Gastrocnemius medialis (tissue), 4 donors: Measurements from ENCODE around the gene MRPL48. TPM values are rescaled to one million over a fixed set of nuclear protein-coding genes. Genes with fewer than 3 reads are reported as not detected.
"Not testable (repeated sequence)": the region's sequence is repeated elsewhere in the genome, so short reads cannot be mapped to it uniquely, and the experiment has no call there.

Experiments
- ATAC-seq, 2 donors: fragments of 150-250 bp; one replicate each; pipeline ENCODE4 v1.9.1; 2016
- DNase-seq, 2 donors: peaks; one replicate each; pipeline ENCODE4 v3.0.0-alpha.2; 2019
- H3K27ac ChIP-seq, 4 donors: fragments of 200-600 bp; sonication (generic); 1 replicate in 1 of 4; 2 replicates in 3 of 4; pipeline ENCODE4 v1.5.1; 2016 to 2018; ENCODE audit warnings: mild to moderate bottlenecking in 2 of 4, moderate library complexity in 1 of 4
- H3K27me3 ChIP-seq, 3 donors: fragments of 200-600 bp; sonication (generic) in 2 of 3; 1 replicate in 1 of 3; 2 replicates in 2 of 3; pipeline versions ENCODE4 v1.5.1 to v1.6.0; 2016 to 2019; ENCODE audit warnings: mild to moderate bottlenecking in 1 of 3, moderate library complexity in 1 of 3
- H3K36me3 ChIP-seq, 2 donors: fragments of 200-600 bp; sonication (generic) in 1 of 2; one replicate each; pipeline ENCODE4 v1.5.1; 2017 to 2018
- H3K4me1 ChIP-seq, 2 donors: fragments of 200-600 bp; sonication (generic) in 1 of 2; one replicate each; pipeline ENCODE4 v1.5.1; 2016 to 2017; ENCODE audit warnings: mild to moderate bottlenecking in 2 of 2
- H3K4me3 ChIP-seq, 4 donors: fragments of 200-600 bp; sonication (generic) in 3 of 4; 1 replicate in 1 of 4; 2 replicates in 3 of 4; pipeline ENCODE4 v1.5.1; 2016 to 2019; ENCODE audit warnings: mild to moderate bottlenecking in 2 of 4
- H3K9me3 ChIP-seq, 3 donors: fragments of 200-600 bp; sonication (generic) in 2 of 3; 1 replicate in 1 of 3; 2 replicates in 2 of 3; pipeline ENCODE4 v1.5.1; 2016 to 2019
- POLR2A ChIP-seq, 2 donors: fragments of 450-650 bp; IDR thresholded peaks; one replicate each; pipeline ENCODE4 v1.6.1; 2017; ENCODE audit warnings: antibody characterized with exemption in 2 of 2, mild to moderate bottlenecking in 2 of 2, moderate library complexity in 2 of 2
- in situ Hi-C, 4 donors: fragments of 200-750 bp; cut with MboI; loops; one replicate each; pipeline versions ENCODE4 v1.15.0 to v1.8.0; 2017; ENCODE audit warnings: low sequenced_read_pairs in 4 of 4
- intact Hi-C: fragments of 100-400 bp; cut with DNase I; formaldehyde crosslinking; loops from one replicate; pipeline ENCODE4 v1.15.1; 2023; ENCODE audit warnings: low total_unique reads
- total RNA-seq, 4 donors: library from RNA; depleted of rRNA; stranded (reverse); fragments of >200 nt; gene quantifications; one replicate each; pipeline versions ENCODE4 v1.1.0 to v1.2.3, GENCODE V29; 2016
- TF ChIP-seq, protein P1 (sequence below), 5 experiments: fragments of 450-650 bp in 3 of 5; fragments of 200-600 bp in 2 of 5; sonication (generic) in 2 of 5; IDR thresholded peaks in 4 of 5; conservative IDR thresholded peaks in 1 of 5; 1 replicate in 4 of 5; 2 replicates in 1 of 5; pipeline ENCODE4 v1.5.1; 2016 to 2019; ENCODE audit warnings: antibody characterized with exemption in 5 of 5, mild to moderate bottlenecking in 3 of 5, moderate library complexity in 3 of 5

MRPL48 gene
- total RNA-seq, 4 donors from 2014 or later, result 9.0 to 29.1 (median 13.4) TPM

GRCh38 chr11:73783483-73784020, 4.1 kb upstream of the MRPL48 start:
- intact Hi-C loops, result no loop called here
- peaks cover 7 to 8% of the 10 kb centered on the region in 2 donors for H3K4me1 ChIP-seq
- no peak overlapping the region for H3K27ac ChIP-seq
- no peaks in the 10 kb centered on the region for H3K27me3 ChIP-seq
- ATAC-seq (no peak), DNase-seq (no peak)
- TF ChIP-seq POLR2A (IDR thresholded peaks at IDR 0.05), result no peak
- TF ChIP-seq, protein P1, sequence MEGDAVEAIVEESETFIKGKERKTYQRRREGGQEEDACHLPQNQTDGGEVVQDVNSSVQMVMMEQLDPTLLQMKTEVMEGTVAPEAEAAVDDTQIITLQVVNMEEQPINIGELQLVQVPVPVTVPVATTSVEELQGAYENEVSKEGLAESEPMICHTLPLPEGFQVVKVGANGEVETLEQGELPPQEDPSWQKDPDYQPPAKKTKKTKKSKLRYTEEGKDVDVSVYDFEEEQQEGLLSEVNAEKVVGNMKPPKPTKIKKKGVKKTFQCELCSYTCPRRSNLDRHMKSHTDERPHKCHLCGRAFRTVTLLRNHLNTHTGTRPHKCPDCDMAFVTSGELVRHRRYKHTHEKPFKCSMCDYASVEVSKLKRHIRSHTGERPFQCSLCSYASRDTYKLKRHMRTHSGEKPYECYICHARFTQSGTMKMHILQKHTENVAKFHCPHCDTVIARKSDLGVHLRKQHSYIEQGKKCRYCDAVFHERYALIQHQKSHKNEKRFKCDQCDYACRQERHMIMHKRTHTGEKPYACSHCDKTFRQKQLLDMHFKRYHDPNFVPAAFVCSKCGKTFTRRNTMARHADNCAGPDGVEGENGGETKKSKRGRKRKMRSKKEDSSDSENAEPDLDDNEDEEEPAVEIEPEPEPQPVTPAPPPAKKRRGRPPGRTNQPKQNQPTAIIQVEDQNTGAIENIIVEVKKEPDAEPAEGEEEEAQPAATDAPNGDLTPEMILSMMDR (IDR thresholded peaks at IDR 0.05 in 4 of 5, conservative IDR thresholded peaks at IDR 0.05 in 1 of 5), result no peak
- no peaks in the 10 kb centered on the region for H3K36me3 ChIP-seq
- in situ Hi-C loops, result loop anchor here in 1 of 4 donors (10.0 kb wide), 1 partner anchor 91 kb away; the partner anchor contains the start of genes COA4 and PAAF1
- H3K4me3 ChIP-seq, result no peak overlapping the region
- H3K9me3 ChIP-seq, result no peaks in the 10 kb centered on the region

DNA sequence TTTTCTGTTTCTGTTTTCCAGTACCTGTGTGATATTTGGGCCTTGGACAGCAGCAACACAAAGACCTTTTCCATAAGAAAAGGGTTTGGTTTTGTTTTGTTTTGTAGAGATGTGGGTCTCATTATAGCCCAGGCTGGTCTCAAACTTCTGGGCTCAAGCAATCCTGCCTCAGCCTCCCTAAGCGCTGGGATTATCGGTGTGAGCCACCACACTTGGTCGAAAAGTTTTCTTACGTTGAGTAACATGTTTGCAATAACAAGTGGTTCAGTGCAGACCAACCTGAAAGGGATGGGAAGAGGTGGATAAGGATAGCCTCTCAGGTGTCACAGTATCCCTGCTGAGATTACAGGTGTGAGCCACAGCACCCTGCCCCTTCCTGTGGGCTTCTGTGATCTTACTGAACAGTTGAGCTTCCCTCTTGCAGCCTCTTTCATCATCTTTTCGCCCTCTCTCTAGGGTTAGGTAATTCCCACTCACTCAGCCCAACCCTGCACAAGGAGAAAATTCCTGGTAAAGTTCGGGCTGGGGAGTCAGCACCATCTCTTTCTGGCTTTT, 3.5 kb upstream of the MRPL48 start:
- no peaks in the 10 kb centered on the region for H3K27me3 ChIP-seq
- no peak overlapping the region for H3K27ac ChIP-seq
- in situ Hi-C loops (loop anchor here in 1 of 4 donors (10.0 kb wide), 1 partner anchor 91 kb away; the partner anchor contains the start of genes COA4 and PAAF1), intact Hi-C loops (no loop called here)
- H3K4me1 ChIP-seq, result peaks cover 12 to 14% of the 10 kb centered on the region in 2 donors
- no peak for TF ChIP-seq POLR2A (IDR thresholded peaks at IDR 0.05)
- TF ChIP-seq, protein P1 (IDR thresholded peaks at IDR 0.05 in 4 of 5, conservative IDR thresholded peaks at IDR 0.05 in 1 of 5), result no peak
- DNase-seq (no peak), ATAC-seq (no peak)
- no peaks in the 10 kb centered on the region for H3K9me3 ChIP-seq
- no peaks in the 10 kb centered on the region for H3K36me3 ChIP-seq
- no peak overlapping the region for H3K4me3 ChIP-seq

- no peaks in the 10 kb centered on the region for H3K9me3 ChIP-seq
- peaks cover 11 to 16% of the 10 kb centered on the region in 2 donors for H3K4me1 ChIP-seq
- H3K4me3 ChIP-seq, result no peak overlapping the region
- TF ChIP-seq, protein P1 (IDR thresholded peaks at IDR 0.05 in 4 of 5, conservative IDR thresholded peaks at IDR 0.05 in 1 of 5), result no peak
- no peak for TF ChIP-seq POLR2A (IDR thresholded peaks at IDR 0.05)
- DNase-seq, result no peak
- no peak for ATAC-seq
- no peaks in the 10 kb centered on the region for H3K36me3 ChIP-seq
- H3K27me3 ChIP-seq, result no peaks in the 10 kb centered on the region
- intact Hi-C loops, result loop anchor here (5.0 kb wide), 3 partner anchors 32 to 187 kb away; partner anchors contain the start of genes COA4, FAM168A and PAAF1
- in situ Hi-C loops, result loop anchor here in 1 of 4 donors (10.0 kb wide), 1 partner anchor 90 kb away; the partner anchor contains the start of genes COA4 and PAAF1
- H3K27ac ChIP-seq, result no peak overlapping the region
Observed at GRCh38 chr11:73784734-73785133, 2.9 kb upstream of the MRPL48 start.

- not testable (repeated sequence) for H3K27ac ChIP-seq, H3K27me3 ChIP-seq, H3K9me3 ChIP-seq, DNase-seq, H3K4me3 ChIP-seq, ATAC-seq, H3K36me3 ChIP-seq
- intact Hi-C loops, result loop anchor here (5.0 kb wide), 3 partner anchors 33 to 188 kb away; partner anchors contain the start of genes COA4, FAM168A and PAAF1
- peaks cover 8 to 16% of the 10 kb centered on the region in 2 donors for H3K4me1 ChIP-seq
- in situ Hi-C loops, result loop anchor here in 1 of 4 donors (10.0 kb wide), 1 partner anchor 89 kb away; the partner anchor contains the start of genes COA4 and PAAF1
Observed at GRCh38 chr11:73785467-73785866, 2.2 kb upstream of the MRPL48 start.

DNA sequence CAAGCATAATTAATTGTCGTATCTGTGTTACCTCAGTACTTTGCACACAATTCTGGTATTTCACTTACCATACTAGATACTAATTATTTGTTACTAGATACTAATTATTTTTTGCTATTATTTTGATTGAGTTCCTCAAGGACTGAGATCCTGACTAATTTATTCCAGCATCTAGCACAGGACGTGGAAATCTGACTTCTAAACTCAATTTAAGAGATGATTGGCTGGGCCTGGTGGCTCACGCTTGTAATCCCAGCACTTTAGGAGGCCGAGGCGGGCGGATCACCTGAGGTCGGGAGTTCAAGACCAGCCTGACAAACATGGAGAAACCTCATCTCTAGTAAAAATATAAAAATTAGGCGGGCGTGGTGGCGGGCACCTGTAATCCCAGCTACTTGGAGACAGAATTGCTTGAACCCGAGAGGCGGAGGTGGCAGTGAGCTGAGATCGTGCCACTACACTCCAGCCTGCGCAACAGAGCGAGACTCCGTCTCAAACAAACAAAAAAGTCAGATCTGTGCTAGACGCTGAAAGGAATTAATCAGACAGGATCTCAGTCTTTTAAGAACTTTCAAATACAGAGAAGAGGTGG, 527 bp upstream of the MRPL48 start:
- no peaks in the 10 kb centered on the region for H3K9me3 ChIP-seq
- ATAC-seq (no peak), DNase-seq (no peak)
- no peaks in the 10 kb centered on the region for H3K27me3 ChIP-seq
- H3K36me3 ChIP-seq, result peaks cover 0 to 3% of the 10 kb centered on the region in 2 donors
- no peak for TF ChIP-seq POLR2A (IDR thresholded peaks at IDR 0.05)
- TF ChIP-seq, protein P1 (IDR thresholded peaks at IDR 0.05 in 4 of 5, conservative IDR thresholded peaks at IDR 0.05 in 1 of 5), result no peak
- intact Hi-C loops, result loop anchor here (5.0 kb wide), 3 partner anchors 35 to 190 kb away; partner anchors contain the start of genes COA4, FAM168A and PAAF1
- peaks cover 8 to 16% of the 10 kb centered on the region in 2 donors for H3K4me1 ChIP-seq
- in situ Hi-C loops, result loop anchor here in 1 of 4 donors (10.0 kb wide), 1 partner anchor 88 kb away; the partner anchor contains the start of genes COA4 and PAAF1
- H3K4me3 ChIP-seq, result peak overlapping the region; percentile 79 to 90 (median 88)
- peak overlapping the region; percentile 84 to 90 (median 85) for H3K27ac ChIP-seq
